Lower leg skin (tissue), 4 donors: ENCODE measurements around the gene CCDC187. TPM values are rescaled to one million over a fixed set of nuclear protein-coding genes. Genes with fewer than 3 reads are reported as not detected.
A peak's percentile ranks its signal among the peaks of the same experiment; 100 is the strongest.

Experiments used
- DNase-seq, 2 donors: peaks; one replicate each; pipeline ENCODE4 v3.0.0-alpha.2; 2019; ENCODE audit warnings: low spot score in 2 of 2
- H3K4me3 ChIP-seq: fragments of 200-600 bp; sonication (generic); 2 replicates; pipeline ENCODE4 v1.5.1; 2017; ENCODE audit warnings: mild to moderate bottlenecking, low read depth; ENCODE audit not compliant: poor library complexity, severe bottlenecking
- CTCF ChIP-seq, 3 donors: fragments of 450-650 bp; IDR thresholded peaks; one replicate each; pipeline ENCODE4 v1.5.1; 2016; ENCODE audit warnings: antibody characterized with exemption in 3 of 3, mild to moderate bottlenecking in 3 of 3, moderate library complexity in 2 of 3
- POLR2A ChIP-seq, 2 donors: fragments of 450-650 bp; IDR thresholded peaks; one replicate each; pipeline ENCODE4 v1.6.1; 2016 to 2017; ENCODE audit warnings: antibody characterized with exemption in 2 of 2, mild to moderate bottlenecking in 1 of 2, moderate library complexity in 1 of 2
- WGBS, 2 donors: methylation state at CpG; one replicate each; pipeline ENCODE4 v1.1.5; 2018; 5-methylcytosine and 5-hydroxymethylcytosine counted together
- intact Hi-C: fragments of 100-400 bp; cut with DNase I; formaldehyde crosslinking; loops from one replicate; pipeline ENCODE4 v1.15.0; 2023; ENCODE audit warnings: low total_unique reads
- total RNA-seq, 4 donors: library from RNA; depleted of rRNA; stranded (reverse); fragments of >200 nt; gene quantifications; one replicate each; pipeline ENCODE4 v1.1.0, GENCODE V29; 2016

The CCDC187 gene
- total RNA-seq, 4 donors from 2014 or later, result 1.1 TPM; not detected in 3

- intact Hi-C loops, result no loop called here
- 86 to 90% methylated on average over 14 of the region's 14 CpGs for WGBS, 2 donors
- H3K4me3 ChIP-seq, result no peak overlapping the region
- TF ChIP-seq CTCF (IDR thresholded peaks at IDR 0.05) (no peak), POLR2A (IDR thresholded peaks at IDR 0.05) (no peak)
- DNase-seq, result no peak
Observed at GRCh38 chr9:136348691-136349090, 44.8 kb upstream of the CCDC187 start.

GRCh38 chr9:136347472-136348256, 43.8 kb upstream of the CCDC187 start:
- no peak overlapping the region for H3K4me3 ChIP-seq
- WGBS, 2 donors, result 53 to 56% methylated on average over 30 to 34 of the region's 34 CpGs
- no peak for DNase-seq
- intact Hi-C loops, result no loop called here
- TF ChIP-seq POLR2A (IDR thresholded peaks at IDR 0.05) (no peak), CTCF (IDR thresholded peaks at IDR 0.05) (no peak)

GRCh38 chr9:136346927-136347465, 43.1 kb upstream of the CCDC187 start:
- 65 to 75% methylated on average over 10 to 18 of the region's 20 CpGs for WGBS, 2 donors
- H3K4me3 ChIP-seq, result no peak overlapping the region
- intact Hi-C loops, result no loop called here
- DNase-seq, result no peak
- TF ChIP-seq CTCF (IDR thresholded peaks at IDR 0.05), result no peak
- no peak for TF ChIP-seq POLR2A (IDR thresholded peaks at IDR 0.05)

- intact Hi-C loops, result no loop called here
- WGBS, 2 donors, result 41 to 42% methylated on average over 7 to 10 of the region's 10 CpGs
- no peak for DNase-seq
- TF ChIP-seq POLR2A (IDR thresholded peaks at IDR 0.05), result no peak
- no peak for TF ChIP-seq CTCF (IDR thresholded peaks at IDR 0.05)
- no peak overlapping the region for H3K4me3 ChIP-seq
Observed at GRCh38 chr9:136346157-136346481, 42.2 kb upstream of the CCDC187 start.

- 19 to 35% methylated on average over 23 of the region's 43 CpGs for WGBS, 2 donors
- TF ChIP-seq POLR2A (IDR thresholded peaks at IDR 0.05) (no peak), CTCF (IDR thresholded peaks at IDR 0.05) (no peak)
- DNase-seq, result peak in 1 of 2 donors; percentile 92
- H3K4me3 ChIP-seq, result no peak overlapping the region
- intact Hi-C loops, result no loop called here
Observed at GRCh38 chr9:136345281-136346156, 41.6 kb upstream of the CCDC187 start.
